ELR (cell line): ENCODE results near the gene TDO2.
A peak's percentile ranks its signal among the peaks of the same experiment; 100 is the strongest.
"Not testable (repeated sequence)": the region's sequence is repeated elsewhere in the genome, so short reads cannot be mapped to it uniquely, and the experiment has no call there.

ENCODE experiments used
- DNase-seq: peaks from one replicate; pipeline ENCODE4 v3.0.0-alpha.2; 2015; ENCODE audit warnings: low read depth

The TDO2 gene

DNA sequence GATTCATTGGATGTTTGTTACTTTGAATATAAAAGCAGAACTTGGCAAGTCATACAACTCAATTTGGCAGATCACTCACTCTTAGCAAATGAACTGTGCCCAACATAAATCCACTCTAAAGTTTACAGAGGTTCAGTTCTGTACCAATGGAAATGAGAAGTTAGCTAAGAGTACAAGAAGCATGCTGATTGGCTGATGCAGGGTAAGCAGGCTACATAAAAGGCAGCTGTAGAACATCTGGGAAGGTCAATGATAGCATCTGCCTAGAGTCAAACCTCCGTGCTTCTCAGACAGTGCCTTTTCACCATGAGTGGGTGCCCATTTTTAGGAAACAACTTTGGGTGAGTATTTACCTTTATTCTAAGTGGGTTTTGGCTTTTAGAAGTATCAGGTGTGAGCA is at the start of gene TDO2:
Gene TDO2 (plus strand): TSS at position 244 of the 400 bp plus-strand sequence. CDS start 63 bp downstream, at position 307.
- DNase-seq: no peak

DNA sequence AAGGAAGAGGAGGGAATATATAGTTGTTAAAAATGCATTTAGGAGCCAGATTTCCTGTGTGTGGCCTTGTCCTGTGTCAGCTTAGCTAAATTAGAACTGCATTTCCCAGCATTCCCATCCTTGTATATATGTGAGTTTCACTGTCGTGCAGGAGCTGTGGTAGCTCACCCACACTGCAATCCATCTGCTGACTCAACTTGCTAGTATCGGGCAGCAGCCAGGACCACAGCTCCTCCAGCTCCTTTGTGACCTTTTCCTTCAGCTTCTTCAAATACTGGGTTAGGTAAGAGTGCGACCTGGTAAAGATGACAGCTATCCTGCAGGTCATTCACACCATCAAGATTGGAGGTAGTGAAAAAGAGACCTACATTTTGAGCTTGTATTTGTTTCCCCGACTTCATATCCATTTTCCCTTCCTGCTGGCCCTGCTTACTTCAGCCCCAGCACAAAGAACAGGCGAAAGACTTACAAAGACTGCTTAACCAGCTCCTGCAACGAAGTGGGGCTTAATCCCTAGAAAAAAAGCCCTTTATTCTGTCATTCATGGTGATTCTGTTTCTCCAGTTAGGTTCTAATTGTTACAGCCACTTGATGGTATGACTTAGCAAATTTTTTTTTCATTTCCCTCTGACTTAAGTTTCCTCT is 48.8 kb upstream of the TDO2 start:
- DNase-seq: peak; percentile 30

DNA sequence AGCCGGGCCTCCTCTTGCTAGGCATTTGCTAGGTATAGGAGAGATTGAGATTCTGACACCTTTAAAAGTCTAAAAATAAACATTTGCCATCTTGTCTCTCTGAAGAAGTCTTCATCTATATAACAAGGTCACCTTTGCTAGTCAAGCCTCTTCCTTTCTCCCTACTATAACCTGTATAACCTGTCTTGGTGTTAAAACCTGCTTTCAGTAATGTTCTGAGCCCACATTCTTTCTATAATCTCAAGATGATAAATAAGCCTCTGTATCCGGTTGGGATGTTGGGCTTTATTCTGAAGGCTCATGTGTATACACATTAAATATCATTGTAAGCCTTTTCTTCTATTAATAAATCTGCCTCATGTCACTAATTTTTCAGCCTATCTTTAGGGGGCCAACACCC is 47.6 kb upstream of the TDO2 start:
- DNase-seq: no peak

DNA sequence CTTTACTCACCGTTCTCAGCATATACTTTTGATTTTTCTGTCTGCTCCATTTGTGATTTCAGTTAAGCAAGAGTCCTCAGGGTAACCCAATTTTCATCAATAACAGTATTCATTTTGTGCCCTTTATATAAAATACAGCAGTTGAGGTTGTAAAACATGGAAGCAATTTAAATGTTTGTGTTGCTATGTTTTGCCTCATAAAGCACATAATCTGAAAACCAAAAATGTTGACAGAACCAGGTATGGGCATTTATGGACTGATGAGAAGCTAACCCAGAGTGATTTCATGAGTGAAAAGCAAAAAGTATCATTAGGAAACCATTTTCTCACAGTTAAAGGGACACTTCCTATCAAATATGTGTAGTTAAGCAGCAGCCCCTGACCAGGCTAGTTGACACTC is 37.3 kb upstream of the TDO2 start, which contains the start of gene ASIC5:
Gene ASIC5 (minus strand): TSS at position 101 of the 400 bp plus-strand sequence. CDS start 51 bp downstream, at position 50.
- no peak for DNase-seq

DNA sequence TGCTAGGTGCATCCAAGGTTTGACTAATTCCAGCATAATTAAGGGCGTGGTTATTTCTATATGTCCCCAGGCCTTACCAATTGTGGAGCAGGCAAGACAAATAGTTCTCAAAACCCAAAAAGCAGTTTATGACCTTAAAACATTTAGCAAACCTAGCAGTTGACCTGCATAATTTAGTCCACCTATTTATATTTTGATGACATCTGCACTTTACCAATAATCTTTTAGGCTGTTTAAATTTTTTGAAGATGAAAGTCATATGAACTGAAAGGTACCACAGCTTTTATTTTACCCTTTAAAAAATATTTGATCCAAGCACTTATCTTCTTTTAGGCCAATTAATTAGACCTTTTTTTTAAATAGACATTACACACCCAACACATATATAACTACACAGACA is 27.6 kb upstream of the TDO2 start:
- no peak for DNase-seq

DNA sequence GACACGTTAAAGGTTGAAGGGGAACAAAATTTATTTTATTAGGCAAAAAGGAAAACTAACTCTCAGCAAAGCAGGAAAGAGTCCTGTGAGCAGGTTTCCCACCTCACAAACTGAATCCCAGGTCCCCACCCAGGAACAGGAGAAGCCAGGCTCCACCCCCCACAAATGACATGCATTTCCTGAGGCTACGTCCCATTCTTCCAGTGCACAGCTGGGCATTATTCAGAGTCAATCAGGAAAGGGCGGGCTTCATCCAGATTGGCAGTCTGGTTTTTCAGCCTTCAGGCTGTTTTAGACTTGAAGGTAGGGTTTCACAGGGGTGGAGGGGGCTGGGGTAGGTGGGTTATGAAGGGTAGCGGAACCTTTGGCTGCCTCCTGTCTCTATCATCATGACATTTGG is 25.5 kb upstream of the TDO2 start:
- DNase-seq: no peak

DNA sequence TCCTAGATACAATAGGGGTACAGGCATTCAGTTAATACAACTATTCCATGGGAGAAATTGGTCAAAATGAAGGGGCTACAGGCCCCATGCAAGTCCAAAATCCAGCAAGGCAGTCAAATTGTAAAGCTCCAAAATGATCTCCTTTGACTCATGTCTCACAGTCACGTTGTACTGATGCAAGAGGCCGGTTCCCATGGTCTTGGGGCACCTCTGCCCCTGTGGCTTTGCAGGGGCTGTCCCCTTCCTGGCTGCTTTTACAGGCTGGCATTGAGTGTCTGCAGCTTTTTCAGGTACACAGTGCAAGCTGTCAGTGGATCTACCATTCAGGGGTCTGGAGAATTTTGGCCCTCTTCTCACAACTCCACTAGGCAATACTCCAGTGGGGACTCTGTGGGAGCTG is 24.9 kb upstream of the TDO2 start:
- DNase-seq: no peak

DNA sequence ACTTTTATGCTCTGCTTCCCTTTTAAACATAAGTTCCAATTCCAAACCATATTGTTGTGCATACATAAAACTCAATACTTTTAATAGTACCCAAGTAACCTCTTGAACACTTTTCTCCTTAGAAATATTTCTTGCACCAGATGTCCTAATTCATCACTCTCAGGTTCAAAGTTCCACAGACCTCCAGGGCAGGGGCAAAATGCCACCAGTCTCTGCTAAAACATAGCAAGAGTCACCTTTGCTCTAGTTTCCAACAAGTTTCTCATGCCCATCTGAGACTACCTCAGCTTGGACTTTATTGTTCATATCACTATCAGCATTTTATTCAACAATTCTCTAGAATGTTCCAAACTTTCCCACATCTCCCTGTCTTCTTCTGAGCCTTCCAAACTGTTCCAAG is 23.7 kb upstream of the TDO2 start:
- DNase-seq: no peak

DNA sequence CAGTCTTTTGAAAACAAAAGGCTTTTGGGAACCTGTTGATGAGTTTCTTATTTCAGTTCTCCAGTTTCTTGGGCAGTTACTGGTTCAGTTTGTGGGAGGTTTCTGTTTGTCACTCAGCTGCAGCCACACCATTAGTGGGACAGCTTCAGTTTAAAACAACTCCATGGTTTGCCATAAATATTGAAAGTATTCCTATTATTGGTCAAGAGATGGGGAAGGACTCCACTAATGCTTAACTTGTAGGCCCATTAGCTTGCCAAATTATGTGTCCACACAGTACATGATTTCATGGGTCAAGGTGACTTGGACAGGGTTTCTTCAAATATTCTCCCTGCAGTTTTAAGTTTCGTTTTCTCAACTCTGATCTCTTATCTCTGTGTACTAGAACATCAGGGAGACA is 21.9 kb upstream of the TDO2 start:
- no peak for DNase-seq

DNA sequence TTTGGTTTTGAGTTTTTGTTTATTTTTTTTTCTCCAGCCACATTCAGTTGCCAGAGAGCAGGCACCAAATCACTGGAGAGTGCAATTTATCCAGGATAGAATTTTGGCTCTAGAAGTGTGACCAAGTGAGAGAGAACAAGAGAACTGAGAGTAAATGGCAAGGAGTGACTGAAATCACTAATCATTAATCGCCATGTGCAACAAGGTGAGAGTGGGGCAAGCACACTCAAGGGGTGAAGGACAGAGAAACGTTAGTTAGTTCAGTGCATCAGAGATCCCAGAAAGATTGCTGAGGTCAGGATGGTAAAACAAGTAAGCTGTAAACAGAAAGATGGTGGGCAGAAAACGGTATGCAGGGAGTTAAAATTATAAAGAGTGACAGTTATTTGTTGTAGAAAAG is 19.6 kb upstream of the TDO2 start:
- DNase-seq: no peak

DNA sequence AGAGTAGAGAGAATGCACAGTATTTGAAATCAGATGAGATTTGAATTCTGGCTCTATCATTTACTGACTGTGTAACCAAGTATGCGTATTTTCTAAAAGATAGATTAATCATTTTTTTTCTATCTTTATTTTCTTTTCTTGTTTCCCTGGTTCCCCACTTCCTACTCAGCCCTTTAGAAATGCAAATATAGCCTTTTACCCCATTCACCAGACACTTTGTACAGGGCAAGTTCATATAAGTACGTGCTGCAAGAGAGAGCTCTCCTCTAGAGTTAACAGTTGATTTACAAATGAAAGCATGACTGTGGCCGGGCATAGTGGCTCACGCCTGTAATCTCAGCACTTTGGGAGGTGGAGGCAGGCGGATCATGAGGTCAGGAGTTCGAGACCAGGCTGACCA is 17.8 kb upstream of the TDO2 start:
- no peak for DNase-seq

DNA sequence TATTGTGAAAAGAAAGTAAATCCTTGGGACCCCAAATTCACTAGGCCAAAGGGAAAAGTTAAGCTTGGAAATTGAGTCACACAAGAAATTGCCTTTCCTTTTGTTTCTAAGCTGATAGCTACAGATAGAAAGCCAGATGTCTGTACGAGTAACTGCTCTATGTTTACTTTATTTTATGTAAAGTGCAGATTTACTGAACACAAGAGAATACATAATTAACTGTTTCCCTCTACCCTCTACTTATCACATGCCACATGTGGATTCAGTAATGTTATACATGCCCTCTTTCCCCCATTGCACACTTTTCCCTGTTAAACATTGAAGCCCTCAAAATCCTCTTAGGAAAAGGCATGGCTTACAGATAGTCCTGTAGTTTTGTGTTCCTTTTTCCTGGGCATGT is 16.5 kb upstream of the TDO2 start:
- DNase-seq: no peak

DNA sequence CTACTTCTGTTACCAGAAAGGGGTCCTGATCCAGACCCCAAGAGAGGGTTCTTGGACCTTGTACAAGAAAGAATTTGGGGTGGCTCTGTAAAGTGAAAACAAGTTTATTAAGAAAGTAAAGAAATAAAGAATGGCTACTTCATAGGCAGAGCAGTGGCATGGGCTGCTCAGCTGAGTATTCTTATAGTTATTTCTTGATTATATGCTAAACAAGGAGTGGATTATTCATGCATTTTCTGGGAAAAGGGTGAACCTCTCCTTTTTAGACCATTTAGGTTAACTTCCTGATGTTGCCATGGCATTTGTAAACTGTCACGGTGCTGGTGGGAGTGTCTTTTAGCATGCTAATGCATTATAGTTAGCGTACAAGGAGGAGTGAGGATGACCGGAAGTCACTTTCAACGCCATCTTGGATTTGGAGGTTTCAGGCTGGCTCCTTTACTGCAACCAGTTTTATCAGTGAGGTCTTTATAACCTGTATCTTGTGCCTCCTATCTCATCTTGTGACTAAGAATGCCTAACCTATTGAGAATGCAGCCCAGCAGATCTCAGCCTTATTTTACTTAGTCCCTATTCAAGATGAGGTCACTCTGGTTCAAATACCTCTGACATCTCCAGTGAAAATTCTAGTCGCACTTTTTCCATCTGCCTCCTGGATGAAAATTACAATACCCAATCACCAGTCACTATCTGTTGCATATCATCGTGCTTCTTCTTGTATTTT is 15.5 kb upstream of the TDO2 start:
- no peak for DNase-seq

DNA sequence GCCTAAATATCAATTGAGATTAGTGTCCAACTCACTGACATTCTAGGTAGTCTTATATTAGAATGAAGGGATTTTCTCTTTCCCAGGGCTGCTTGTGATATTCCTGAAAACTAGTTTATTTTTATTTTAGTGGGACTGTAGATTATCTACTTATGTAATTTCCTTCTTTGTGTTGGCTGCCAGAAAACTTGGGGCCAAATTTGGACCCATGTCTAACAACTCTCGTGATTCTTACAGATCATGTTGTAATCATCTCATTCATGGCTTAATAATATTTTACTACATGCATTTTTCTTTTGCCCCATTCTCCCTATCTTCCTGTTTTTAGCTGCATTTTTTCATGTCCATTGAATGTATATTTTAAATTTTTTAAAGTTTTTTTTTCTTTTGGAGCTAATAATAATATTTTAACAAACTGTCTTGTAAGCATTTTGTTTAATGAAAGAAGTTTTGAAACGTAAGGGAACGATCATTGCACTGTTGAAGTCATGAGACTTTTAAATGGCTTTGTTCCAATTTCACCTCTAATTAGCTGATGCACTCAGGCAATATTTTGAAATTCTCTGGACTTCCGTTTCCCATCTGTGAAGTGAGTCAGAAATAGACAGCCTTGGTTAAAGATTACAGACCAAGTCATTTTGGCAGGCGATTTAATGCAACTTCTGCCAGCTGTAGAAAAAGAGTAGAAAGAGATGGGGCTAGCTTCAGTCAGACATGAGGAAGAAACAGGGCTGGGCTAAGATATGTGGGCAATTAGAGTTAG is 14.3 kb upstream of the TDO2 start:
- peak; percentile 60 for DNase-seq

DNA sequence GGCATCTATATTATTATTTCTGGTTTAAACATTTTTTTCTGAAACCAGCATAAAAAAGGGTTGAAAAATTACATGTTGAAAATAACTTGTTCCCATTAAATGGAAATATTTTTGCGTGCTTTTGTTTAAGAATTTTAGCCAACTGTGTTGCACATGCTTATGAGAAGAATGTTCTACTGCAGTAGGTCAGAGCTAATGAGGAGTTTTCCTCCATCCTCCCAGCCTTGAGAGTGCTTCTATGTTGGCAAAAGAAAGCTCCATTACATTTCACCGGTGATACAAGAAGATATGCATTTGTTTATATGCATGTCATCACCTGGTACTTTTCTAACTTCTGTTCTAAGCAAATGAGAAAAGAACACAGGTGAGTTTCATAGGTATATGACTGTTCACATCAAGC is 13.6 kb upstream of the TDO2 start:
- no peak for DNase-seq

DNA sequence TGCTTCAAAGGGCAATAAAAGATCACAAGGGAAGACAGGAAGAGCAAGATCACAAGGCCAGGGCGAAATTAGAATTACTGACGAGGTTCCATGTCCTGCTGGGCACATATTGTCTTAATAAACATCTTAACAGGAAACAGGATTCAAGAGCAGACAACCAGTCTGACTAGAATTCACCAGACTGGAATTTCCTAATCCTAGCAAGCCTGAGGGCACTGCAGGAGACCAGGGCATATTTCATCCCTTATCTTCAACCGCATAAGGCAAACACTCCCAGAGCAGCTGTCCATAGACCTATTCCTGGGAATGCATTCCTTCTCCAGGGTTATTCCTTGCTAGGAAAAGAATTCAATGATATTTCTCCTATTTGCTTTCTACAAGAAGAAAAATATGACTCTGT is 12.4 kb upstream of the TDO2 start:
- no peak for DNase-seq

DNA sequence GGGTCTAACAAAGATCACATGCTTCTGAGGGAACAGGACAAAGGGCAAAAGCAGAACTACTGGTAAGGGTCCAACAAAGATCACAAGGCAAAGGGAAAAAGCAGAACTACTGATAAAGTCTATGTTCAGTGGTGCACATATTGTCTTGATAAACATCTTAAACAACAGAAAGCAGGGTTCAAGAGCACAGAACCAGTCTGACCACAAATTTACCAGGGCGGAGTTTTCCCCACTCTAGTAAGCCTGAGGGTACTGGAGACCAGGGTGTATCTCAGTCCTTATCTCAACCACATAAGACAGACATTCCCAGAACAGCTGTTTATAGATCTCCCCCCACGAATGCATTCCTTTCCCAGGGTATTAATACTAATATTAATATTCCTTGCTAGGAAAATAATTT is 5.1 kb upstream of the TDO2 start:
- DNase-seq: not testable (repeated sequence)

DNA sequence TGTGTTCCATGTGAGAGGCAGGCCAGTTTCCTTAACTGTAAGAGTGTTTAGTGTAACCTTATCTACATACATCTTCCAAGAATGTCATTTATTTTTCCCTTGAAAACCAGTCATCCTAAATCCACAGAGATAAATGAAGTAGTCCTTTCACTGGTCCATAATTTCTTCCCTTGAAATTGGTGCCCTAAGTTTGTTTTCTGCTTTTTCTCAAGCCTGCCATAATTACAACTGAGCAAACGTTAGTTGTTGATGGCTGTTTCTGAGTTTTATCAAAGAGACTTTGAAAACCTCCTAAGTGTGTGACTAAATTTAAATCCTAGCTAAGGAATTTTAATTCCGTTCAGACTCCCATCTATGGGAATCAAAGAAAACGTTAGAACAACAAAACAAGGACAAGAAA is 3.6 kb upstream of the TDO2 start:
- DNase-seq: no peak

DNA sequence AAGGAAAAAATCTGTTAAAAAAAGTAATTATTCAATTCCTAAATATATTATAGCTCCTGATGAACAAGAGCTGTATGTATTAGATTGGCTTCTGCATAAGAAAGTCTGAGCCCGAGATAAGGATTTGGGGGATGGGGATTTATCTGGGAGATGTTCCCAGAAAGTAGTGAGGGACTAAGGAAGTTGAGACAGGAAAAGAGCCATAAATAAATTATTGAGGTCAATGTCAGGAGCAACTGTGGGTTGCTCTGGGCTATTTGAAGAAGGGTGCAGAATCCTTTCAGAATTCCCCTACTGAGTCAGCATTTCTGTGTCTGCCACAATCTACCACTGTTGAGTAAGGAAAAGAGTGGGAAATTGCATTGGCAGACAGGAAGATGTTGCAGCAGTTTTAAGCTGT is 3.1 kb upstream of the TDO2 start:
- DNase-seq: peak; percentile 54

DNA sequence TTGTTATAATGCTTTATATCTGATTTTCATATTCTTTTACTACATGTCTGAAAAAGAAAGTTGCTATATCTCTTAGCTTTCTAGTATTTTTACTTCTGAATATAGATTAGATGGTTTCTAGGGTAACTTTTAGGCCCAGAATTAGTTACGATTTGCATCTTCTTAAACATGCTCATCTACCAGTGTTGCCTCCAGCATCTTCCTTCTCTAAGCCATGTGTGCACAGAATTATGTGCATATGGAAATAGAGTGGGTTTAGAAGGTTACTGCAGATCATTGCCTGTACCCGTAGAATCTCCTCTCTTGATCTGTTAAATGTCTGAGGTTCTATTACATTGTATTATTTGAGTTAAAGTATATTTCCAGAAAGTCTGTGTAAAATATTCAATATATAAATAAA is 2.5 kb upstream of the TDO2 start:
- DNase-seq: no peak

DNA sequence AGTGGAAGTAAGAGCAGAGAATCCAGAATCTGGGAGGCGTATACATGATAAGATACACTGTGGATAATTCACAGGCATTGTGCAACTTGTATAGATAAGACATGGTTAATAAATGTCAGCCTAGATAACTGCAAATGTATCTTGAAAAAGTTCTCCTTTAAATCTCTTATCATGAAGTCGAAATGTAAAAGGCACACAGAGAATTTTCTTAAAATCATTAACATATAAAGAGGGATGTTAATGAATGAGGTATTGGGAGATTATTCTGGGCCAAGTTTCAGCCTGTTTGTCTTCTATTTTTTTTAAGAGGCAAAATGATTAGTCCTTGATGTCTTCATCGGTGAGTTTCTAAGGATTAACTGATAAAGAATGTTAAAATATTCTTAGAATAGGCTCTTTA is 835 bp downstream of the TDO2 start:
- DNase-seq: no peak

DNA sequence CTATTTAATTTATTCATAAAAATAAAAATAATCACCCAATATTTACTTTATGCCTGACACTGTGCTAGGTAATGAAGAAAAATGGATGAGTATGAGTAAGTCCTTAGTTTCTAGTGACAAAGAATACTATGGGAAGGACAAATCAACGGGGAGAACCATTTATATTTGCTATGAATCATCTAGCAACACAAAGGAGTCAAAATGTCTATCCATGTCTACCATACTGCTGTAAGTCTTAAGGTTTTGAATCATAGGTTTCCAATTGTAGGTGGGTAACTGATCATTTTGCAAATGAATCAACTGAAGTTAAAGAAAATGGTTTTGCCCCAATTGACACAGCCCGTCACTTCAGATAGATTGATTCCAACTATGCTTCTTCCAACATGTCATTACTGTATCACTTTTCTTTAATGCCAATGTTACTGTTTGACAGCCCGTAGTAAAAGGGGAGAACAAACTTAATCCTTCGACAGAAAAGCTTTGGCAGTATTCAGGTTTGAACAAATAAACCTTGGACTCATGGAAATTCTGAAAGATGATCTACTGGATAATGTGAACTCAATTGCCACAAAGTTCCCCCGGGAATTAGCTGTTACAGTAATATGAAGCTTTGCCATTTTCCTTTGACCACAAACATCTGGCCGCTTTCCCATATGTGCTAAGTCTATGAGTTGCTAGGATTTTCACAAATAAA is 3.2 kb downstream of the TDO2 start:
- peak; percentile 75 for DNase-seq

DNA sequence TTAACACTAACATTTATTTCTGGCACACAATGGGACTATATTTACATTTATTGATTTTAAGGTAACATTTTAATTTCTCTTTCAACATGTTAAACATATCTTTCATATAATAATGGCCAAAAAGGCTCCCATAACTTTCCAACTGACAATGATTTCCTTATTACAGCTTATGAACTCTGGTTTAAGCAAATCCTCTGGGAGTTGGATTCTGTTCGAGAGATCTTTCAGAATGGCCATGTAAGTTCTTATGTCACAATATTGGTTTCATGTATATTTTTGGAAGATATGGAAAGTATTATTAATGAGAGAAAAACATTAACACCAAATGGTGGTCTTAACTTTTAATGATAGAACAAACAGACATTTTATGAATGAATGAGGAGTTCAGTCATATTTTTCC is 4.1 kb downstream of the TDO2 start:
- no peak for DNase-seq
